Measurements from ENCODE around the gene CTNNA3. TPM values are rescaled to one million over a fixed set of nuclear protein-coding genes. Genes with fewer than 3 reads are reported as not detected.

The CTNNA3 gene
- total RNA-seq, 4 donors from 2014 or later, result 0.68 to 75.2 (median 1.4) TPM

DNA sequence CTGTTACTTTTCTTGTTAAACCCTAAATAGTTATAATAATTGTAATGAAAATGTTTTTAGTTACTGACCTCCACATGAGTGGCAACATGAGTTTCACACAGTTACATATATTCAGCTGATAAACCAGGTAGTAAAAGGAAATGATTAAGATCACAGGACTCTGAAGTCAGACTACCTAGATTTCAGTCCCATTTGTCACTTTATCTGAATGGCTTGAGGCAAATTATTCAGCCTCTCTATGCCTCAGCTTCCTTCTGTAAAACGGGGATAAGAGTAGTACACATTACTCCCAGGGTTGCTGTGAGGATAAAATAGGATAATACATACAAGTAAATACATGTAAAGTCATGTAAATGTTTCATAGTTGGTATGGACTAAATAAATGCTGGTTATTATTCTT, 1024.4 kb downstream of the CTNNA3 start:
- intact Hi-C loops (cut with DNase I; ENCODE audit: low total_unique reads) (no loop called here), in situ Hi-C loops (cut with MboI; ENCODE audit: low pct_ligation_motif_present in 1 of 4, low pct_unique_long_range_greater_than_20kb in 1 of 4, low sequenced_read_pairs in 3 of 4) (no loop called here)
- no peak for DNase-seq
- Histone ChIP-seq H3K4me1 (no peaks in the 10 kb centered on the region), H3K27me3 (no peaks in the 10 kb centered on the region), H3K36me3 (no peaks in the 10 kb centered on the region), H3K4me3 (no peak overlapping the region), H3K27ac (no peak overlapping the region), H3K9me3 (no peaks in the 10 kb centered on the region)
- no peak for TF ChIP-seq POLR2AphosphoS5 (IDR thresholded peaks at IDR 0.05)
- TF ChIP-seq, protein P1, sequence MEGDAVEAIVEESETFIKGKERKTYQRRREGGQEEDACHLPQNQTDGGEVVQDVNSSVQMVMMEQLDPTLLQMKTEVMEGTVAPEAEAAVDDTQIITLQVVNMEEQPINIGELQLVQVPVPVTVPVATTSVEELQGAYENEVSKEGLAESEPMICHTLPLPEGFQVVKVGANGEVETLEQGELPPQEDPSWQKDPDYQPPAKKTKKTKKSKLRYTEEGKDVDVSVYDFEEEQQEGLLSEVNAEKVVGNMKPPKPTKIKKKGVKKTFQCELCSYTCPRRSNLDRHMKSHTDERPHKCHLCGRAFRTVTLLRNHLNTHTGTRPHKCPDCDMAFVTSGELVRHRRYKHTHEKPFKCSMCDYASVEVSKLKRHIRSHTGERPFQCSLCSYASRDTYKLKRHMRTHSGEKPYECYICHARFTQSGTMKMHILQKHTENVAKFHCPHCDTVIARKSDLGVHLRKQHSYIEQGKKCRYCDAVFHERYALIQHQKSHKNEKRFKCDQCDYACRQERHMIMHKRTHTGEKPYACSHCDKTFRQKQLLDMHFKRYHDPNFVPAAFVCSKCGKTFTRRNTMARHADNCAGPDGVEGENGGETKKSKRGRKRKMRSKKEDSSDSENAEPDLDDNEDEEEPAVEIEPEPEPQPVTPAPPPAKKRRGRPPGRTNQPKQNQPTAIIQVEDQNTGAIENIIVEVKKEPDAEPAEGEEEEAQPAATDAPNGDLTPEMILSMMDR (IDR thresholded peaks at IDR 0.05), result no peak
- WGBS, 2 donors (ENCODE audit: low coverage in 1 of 2), result 59 to 75% methylated on average over 1 of the region's 1 CpG

DNA sequence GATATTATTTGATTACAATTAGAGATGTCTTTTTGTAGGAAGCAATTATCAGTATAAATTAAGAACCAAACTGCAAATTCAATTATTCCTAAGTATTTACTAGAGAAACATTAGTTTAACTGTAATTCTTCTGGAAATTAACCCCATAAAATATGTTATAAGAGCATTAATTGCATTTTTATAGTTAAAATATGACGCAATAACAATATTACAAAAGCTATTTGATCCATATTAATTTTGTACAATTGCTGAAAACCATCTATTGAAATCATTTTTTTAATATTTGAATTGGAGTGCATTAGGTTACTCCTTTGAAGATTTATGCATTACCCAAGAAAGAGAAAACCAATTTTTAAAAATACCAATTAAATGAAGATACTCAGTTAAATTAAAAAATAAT, 1024.9 kb downstream of the CTNNA3 start:
- no peaks in the 10 kb centered on the region for H3K27me3 ChIP-seq
- intact Hi-C loops (cut with DNase I; ENCODE audit: low total_unique reads), result no loop called here
- no peaks in the 10 kb centered on the region for H3K4me1 ChIP-seq
- no peak overlapping the region for H3K4me3 ChIP-seq
- TF ChIP-seq POLR2A (IDR thresholded peaks at IDR 0.05), result no peak
- TF ChIP-seq POLR2AphosphoS5 (IDR thresholded peaks at IDR 0.05), result no peak
- no peak for TF ChIP-seq EP300 (IDR thresholded peaks at IDR 0.05; ENCODE audit: low read depth)
- TF ChIP-seq, protein P1 (IDR thresholded peaks at IDR 0.05), result no peak
- no peaks in the 10 kb centered on the region for H3K36me3 ChIP-seq
- DNase-seq, result no peak
- no peak overlapping the region for H3K27ac ChIP-seq
- H3K9me3 ChIP-seq, result no peaks in the 10 kb centered on the region
- WGBS, 2 donors (ENCODE audit: low coverage in 1 of 2), result 37 to 71% methylated on average over 1 of the region's 1 CpG
- in situ Hi-C loops (cut with MboI; ENCODE audit: low pct_ligation_motif_present in 1 of 4, low pct_unique_long_range_greater_than_20kb in 1 of 4, low sequenced_read_pairs in 3 of 4), result no loop called here

DNA sequence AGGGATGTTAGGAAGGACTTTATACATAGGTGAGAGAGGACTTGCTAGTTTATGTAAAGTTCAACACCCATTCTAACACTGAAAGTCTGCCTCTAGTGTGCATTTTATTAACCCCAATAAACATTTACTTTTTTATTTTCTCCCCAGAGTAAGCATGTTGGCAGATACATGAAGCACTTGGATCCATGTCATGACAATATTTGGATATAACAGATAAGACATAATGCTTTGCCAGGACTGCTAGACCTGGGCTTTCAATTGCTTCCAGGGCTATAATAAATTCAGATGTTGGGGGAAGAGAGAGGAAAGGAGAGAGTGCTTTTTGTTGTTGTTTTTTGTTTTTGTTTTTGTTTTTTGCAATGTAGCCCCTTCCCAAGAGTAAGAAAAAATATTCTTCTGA, 1039.5 kb downstream of the CTNNA3 start:
- in situ Hi-C loops (cut with MboI; ENCODE audit: low pct_ligation_motif_present in 1 of 4, low pct_unique_long_range_greater_than_20kb in 1 of 4, low sequenced_read_pairs in 3 of 4), result no loop called here
- no peak for TF ChIP-seq POLR2AphosphoS5 (IDR thresholded peaks at IDR 0.05)
- TF ChIP-seq POLR2A (IDR thresholded peaks at IDR 0.05), result no peak
- TF ChIP-seq, protein P1 (IDR thresholded peaks at IDR 0.05), result no peak
- no peak for TF ChIP-seq EP300 (IDR thresholded peaks at IDR 0.05; ENCODE audit: low read depth)
- DNase-seq, result no peak
- H3K9me3 ChIP-seq, result peaks cover 0 to 8% of the 10 kb centered on the region in 2 donors
- H3K27me3 ChIP-seq, result no peaks in the 10 kb centered on the region
- H3K4me3 ChIP-seq, result no peak overlapping the region
- intact Hi-C loops (cut with DNase I; ENCODE audit: low total_unique reads), result no loop called here
- H3K36me3 ChIP-seq, result no peaks in the 10 kb centered on the region
- H3K27ac ChIP-seq, result no peak overlapping the region
- no peaks in the 10 kb centered on the region for H3K4me1 ChIP-seq

DNA sequence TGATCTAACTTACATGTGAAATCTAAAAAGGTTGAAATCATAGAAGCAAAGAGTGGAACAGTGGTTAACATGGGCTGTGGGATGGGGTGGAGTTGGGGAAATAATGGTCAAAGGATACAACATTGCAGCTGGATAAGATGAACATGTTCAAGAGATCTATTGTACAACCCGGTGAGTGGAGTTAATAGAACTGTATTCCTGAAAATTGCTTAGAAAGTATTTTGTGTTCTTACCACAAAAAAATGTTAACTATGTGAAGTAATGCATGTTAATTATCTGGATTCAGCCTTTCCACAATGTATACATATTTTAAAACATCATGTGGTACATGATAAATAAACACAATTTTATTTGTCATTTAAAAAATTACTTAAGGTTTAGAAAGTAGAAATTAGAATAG, 1041.1 kb downstream of the CTNNA3 start:
- DNase-seq, result no peak
- H3K9me3 ChIP-seq, result peaks cover 0 to 8% of the 10 kb centered on the region in 2 donors
- no peaks in the 10 kb centered on the region for H3K27me3 ChIP-seq
- intact Hi-C loops (cut with DNase I; ENCODE audit: low total_unique reads) (no loop called here), in situ Hi-C loops (cut with MboI; ENCODE audit: low pct_ligation_motif_present in 1 of 4, low pct_unique_long_range_greater_than_20kb in 1 of 4, low sequenced_read_pairs in 3 of 4) (no loop called here)
- H3K36me3 ChIP-seq, result no peaks in the 10 kb centered on the region
- TF ChIP-seq, protein P1 (IDR thresholded peaks at IDR 0.05), result no peak
- TF ChIP-seq EP300 (IDR thresholded peaks at IDR 0.05; ENCODE audit: low read depth), result no peak
- no peak for TF ChIP-seq POLR2AphosphoS5 (IDR thresholded peaks at IDR 0.05)
- no peak for TF ChIP-seq POLR2A (IDR thresholded peaks at IDR 0.05)
- no peak overlapping the region for H3K27ac ChIP-seq
- H3K4me1 ChIP-seq, result no peaks in the 10 kb centered on the region
- 45 to 47% methylated on average over 1 of the region's 1 CpG for WGBS, 2 donors (ENCODE audit: low coverage in 1 of 2)
- no peak overlapping the region for H3K4me3 ChIP-seq
